Osteoblast (primary cell): Measurements from ENCODE around the gene HHEX. TPM values are rescaled to one million over a fixed set of nuclear protein-coding genes. Genes with fewer than 3 reads are reported as not detected.

Source experiments
- DNase-seq: peaks from one replicate; pipeline ENCODE4 v3.0.0; 2011; ENCODE audit warnings: low spot score, mixed read lengths; ENCODE audit not compliant: insufficient read length; ENCODE audit errors: missing footprints
- H2AFZ ChIP-seq: 2 replicates; pipeline ENCODE4 v1.6.0; 2011; ENCODE audit warnings: mild to moderate bottlenecking, low read length
- H3K27ac ChIP-seq: 2 replicates; pipeline ENCODE4 v1.5.1; 2011; ENCODE audit warnings: mild to moderate bottlenecking, low read depth, low read length, moderate library complexity
- H3K27me3 ChIP-seq: 2 replicates; pipeline ENCODE4 v1.6.0; 2012; ENCODE audit warnings: mild to moderate bottlenecking, control low read depth, inconsistent platforms, low read length, moderate library complexity; ENCODE audit not compliant: insufficient read depth
- H3K36me3 ChIP-seq: 2 replicates; pipeline ENCODE4 v1.5.1; 2011; ENCODE audit warnings: mild to moderate bottlenecking, low read length, control low read depth, moderate library complexity; ENCODE audit not compliant: insufficient read depth
- H3K4me1 ChIP-seq: 2 replicates; pipeline ENCODE4 v1.5.1; 2011; ENCODE audit warnings: mild to moderate bottlenecking, low read length, control low read depth, moderate library complexity; ENCODE audit not compliant: insufficient read depth
- H3K4me2 ChIP-seq: 2 replicates; pipeline ENCODE4 v1.6.0; 2011; ENCODE audit warnings: mild to moderate bottlenecking, low read length; ENCODE audit not compliant: insufficient read depth
- H3K4me3 ChIP-seq: fragments of 200-600 bp; sonication (generic); 3 replicates; pipeline ENCODE4 v1.5.1; 2012; ENCODE audit warnings: mild to moderate bottlenecking, low read length, inconsistent platforms; ENCODE audit not compliant: insufficient read depth
- H3K79me2 ChIP-seq: 2 replicates; pipeline ENCODE4 v1.6.0; 2012; ENCODE audit warnings: mild to moderate bottlenecking, low read length, control low read depth, inconsistent platforms; ENCODE audit not compliant: insufficient read depth
- H3K9me3 ChIP-seq: 2 replicates; pipeline ENCODE4 v1.5.1; 2011; ENCODE audit warnings: low read depth, low read length, control low read depth
- H4K20me1 ChIP-seq: 2 replicates; pipeline ENCODE4 v1.6.0; 2012; ENCODE audit warnings: mild to moderate bottlenecking, low read length, control low read depth; ENCODE audit not compliant: insufficient read depth
- total RNA-seq: library from RNA; depleted of rRNA; stranded (reverse); fragments of >200 nt; gene quantifications from 2 replicates; pipeline ENCODE4 v1.2.3, GENCODE V29; 2012
- TF ChIP-seq, protein P1 (sequence below): IDR thresholded peaks from 2 replicates; pipeline ENCODE4 v1.5.1; 2011; ENCODE audit warnings: mild to moderate bottlenecking, low read depth, low read length, moderate library complexity; ENCODE audit errors: extremely low read depth

The HHEX gene
- total RNA-seq, 1 donor, result 0.36 TPM

DNA sequence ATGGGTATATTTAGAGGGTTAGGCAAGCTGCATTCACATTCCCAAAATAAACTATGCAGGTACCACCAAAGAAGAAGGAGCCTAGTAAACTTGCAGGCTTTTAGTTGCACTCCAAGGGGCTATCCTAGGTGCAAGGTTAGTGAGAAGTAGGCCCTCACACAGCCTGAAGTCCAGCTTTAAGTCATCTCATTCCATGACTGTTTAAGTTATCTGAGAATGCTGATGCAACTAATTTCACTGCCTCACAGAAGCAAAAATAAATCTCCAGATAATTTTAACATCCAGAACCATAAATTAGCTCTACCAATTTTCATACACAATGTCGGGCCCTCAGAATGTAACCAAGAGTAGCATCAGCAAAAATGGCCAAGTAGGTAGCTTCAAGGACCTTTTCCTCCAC lies 34.3 kb upstream of the HHEX start:
- Histone ChIP-seq H2AFZ (peak overlapping the region; percentile 40), H3K36me3 (peaks cover 10% of the 10 kb centered on the region), H4K20me1 (no peaks in the 10 kb centered on the region), H3K4me1 (no peaks in the 10 kb centered on the region), H3K4me3 (no peak overlapping the region), H3K4me2 (no peak overlapping the region), H3K27me3 (no peaks in the 10 kb centered on the region), H3K9me3 (no peaks in the 10 kb centered on the region), H3K27ac (no peak overlapping the region), H3K79me2 (no peaks in the 10 kb centered on the region)
- TF ChIP-seq, protein P1, sequence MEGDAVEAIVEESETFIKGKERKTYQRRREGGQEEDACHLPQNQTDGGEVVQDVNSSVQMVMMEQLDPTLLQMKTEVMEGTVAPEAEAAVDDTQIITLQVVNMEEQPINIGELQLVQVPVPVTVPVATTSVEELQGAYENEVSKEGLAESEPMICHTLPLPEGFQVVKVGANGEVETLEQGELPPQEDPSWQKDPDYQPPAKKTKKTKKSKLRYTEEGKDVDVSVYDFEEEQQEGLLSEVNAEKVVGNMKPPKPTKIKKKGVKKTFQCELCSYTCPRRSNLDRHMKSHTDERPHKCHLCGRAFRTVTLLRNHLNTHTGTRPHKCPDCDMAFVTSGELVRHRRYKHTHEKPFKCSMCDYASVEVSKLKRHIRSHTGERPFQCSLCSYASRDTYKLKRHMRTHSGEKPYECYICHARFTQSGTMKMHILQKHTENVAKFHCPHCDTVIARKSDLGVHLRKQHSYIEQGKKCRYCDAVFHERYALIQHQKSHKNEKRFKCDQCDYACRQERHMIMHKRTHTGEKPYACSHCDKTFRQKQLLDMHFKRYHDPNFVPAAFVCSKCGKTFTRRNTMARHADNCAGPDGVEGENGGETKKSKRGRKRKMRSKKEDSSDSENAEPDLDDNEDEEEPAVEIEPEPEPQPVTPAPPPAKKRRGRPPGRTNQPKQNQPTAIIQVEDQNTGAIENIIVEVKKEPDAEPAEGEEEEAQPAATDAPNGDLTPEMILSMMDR, result no peak
- no peak for DNase-seq

DNA sequence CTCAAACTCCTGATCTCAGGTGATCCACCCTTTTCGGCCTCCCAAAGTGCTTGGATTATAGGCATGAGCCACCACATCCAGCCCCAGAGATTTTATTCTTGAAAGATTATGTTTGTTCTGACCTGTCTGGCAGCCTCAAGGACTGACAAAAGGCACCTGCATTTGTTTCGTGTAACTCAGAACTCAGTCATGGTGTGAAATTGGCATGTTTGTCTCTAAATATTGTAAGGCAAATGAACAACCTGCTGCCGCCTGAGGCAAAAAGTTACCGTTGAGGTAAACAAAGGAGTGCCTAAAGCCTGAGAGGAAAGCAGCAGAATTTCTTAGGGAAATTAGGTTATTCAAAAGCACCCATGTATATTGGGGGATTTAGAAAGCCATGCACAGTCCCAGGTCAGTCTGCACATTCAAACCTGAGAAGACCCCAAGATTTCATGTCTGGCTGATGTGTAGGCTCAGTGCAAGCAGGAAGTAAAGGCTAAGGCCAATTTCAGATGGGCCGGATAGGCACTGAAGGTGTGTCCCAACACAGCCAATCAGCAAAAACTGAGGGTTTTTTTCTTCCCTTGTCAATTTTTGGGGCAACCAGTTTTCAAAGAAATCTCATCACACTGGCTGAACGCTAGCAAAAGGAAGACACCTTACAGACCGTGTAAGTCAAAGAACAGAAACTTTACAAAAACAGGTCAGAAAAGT lies 33.3 kb upstream of the HHEX start:
- no peaks in the 10 kb centered on the region for H3K79me2 ChIP-seq
- no peaks in the 10 kb centered on the region for H3K27me3 ChIP-seq
- H3K4me3 ChIP-seq, result no peak overlapping the region
- no peaks in the 10 kb centered on the region for H3K9me3 ChIP-seq
- no peak overlapping the region for H2AFZ ChIP-seq
- no peak overlapping the region for H3K4me2 ChIP-seq
- H3K27ac ChIP-seq, result no peak overlapping the region
- H3K4me1 ChIP-seq, result no peaks in the 10 kb centered on the region
- no peak for DNase-seq
- TF ChIP-seq, protein P1, result no peak
- peaks cover 10% of the 10 kb centered on the region for H3K36me3 ChIP-seq
- no peaks in the 10 kb centered on the region for H4K20me1 ChIP-seq

DNA sequence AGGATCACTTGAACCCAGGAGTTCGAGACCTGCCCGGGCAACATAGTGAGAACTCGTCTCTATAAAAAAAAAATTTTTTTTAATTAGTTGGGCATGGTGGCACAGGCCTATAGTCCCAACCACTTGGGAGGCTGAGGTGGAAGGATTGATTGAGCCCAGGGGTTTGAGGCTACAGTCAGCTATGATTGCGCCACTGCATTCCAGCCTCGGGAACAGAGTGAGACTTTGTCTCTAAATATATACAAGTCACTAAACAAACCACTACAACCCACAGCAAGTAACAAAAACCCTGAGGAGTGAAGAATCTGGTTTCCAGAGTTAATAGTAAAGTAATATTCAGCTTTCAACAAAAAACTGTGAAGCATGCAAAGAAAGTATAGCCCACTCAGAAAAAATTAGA lies 32.7 kb upstream of the HHEX start:
- no peak for DNase-seq
- TF ChIP-seq, protein P1, result no peak
- H3K79me2 ChIP-seq, result no peaks in the 10 kb centered on the region
- H3K36me3 ChIP-seq, result peaks cover 10% of the 10 kb centered on the region
- no peak overlapping the region for H3K4me2 ChIP-seq
- no peaks in the 10 kb centered on the region for H3K27me3 ChIP-seq
- no peaks in the 10 kb centered on the region for H3K9me3 ChIP-seq
- no peaks in the 10 kb centered on the region for H4K20me1 ChIP-seq
- H3K4me3 ChIP-seq, result no peak overlapping the region
- no peak overlapping the region for H3K27ac ChIP-seq
- no peak overlapping the region for H2AFZ ChIP-seq
- no peaks in the 10 kb centered on the region for H3K4me1 ChIP-seq

DNA sequence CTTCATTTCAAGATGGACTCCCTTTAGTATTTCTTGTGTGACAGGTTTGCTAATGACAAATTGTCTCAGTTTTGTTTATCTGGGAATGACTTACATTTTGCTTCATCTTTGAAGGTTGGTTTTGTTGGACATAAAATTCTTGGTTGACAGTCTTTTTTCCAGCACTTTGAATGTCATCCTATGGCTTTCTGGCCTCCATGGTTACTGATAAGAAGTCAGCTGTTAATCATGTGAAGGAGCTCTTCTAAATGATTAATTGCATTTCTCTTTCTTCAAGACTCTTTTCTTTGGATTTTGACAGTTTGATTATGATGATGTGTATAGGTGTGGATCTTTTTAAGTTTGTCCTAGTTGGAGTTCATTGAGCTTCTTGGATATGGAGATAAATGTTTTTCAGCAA lies 26.9 kb upstream of the HHEX start:
- H3K27me3 ChIP-seq, result no peaks in the 10 kb centered on the region
- no peak overlapping the region for H2AFZ ChIP-seq
- H3K4me3 ChIP-seq, result no peak overlapping the region
- H3K27ac ChIP-seq, result no peak overlapping the region
- TF ChIP-seq, protein P1, result no peak
- no peaks in the 10 kb centered on the region for H3K79me2 ChIP-seq
- no peaks in the 10 kb centered on the region for H3K4me1 ChIP-seq
- no peak for DNase-seq
- no peaks in the 10 kb centered on the region for H4K20me1 ChIP-seq
- no peaks in the 10 kb centered on the region for H3K36me3 ChIP-seq
- H3K9me3 ChIP-seq, result no peaks in the 10 kb centered on the region
- H3K4me2 ChIP-seq, result no peak overlapping the region
